GM12864 (cell line): Measurements from ENCODE around the gene CPXM2.

Experiments
- DNase-seq: peaks from one replicate; pipeline ENCODE4 v3.0.0-alpha.2; 2011; ENCODE audit warnings: low read depth
- H3K4me3 ChIP-seq: 2 replicates; pipeline ENCODE4 v1.5.1; 2011; ENCODE audit warnings: mild to moderate bottlenecking, low read depth, low read length, control low read depth
- CTCF ChIP-seq: IDR thresholded peaks from 2 replicates; pipeline ENCODE4 v1.5.1; 2011; ENCODE audit warnings: low read depth, mild to moderate bottlenecking, moderate library complexity, low read length, control low read depth, inconsistent platforms; ENCODE audit errors: missing control alignments

Gene CPXM2

GRCh38 chr10:123860856-123861255 lies 30.8 kb downstream of the CPXM2 start:
- H3K4me3 ChIP-seq = no peak overlapping the region
- TF ChIP-seq CTCF = no peak
- no peak for DNase-seq

- H3K4me3 ChIP-seq = no peak overlapping the region
- no peak for TF ChIP-seq CTCF
- DNase-seq = no peak
Measured at GRCh38 chr10:123860209-123860608, 31.4 kb downstream of the CPXM2 start.

- no peak overlapping the region for H3K4me3 ChIP-seq
- no peak for DNase-seq
- no peak for TF ChIP-seq CTCF
Measured at GRCh38 chr10:123859653-123860050, 32.0 kb downstream of the CPXM2 start.

GRCh38 chr10:123858907-123859652 lies 32.5 kb downstream of the CPXM2 start:
- no peak overlapping the region for H3K4me3 ChIP-seq
- no peak for DNase-seq
- no peak for TF ChIP-seq CTCF

- no peak for TF ChIP-seq CTCF
- no peak for DNase-seq
- H3K4me3 ChIP-seq = no peak overlapping the region
Measured at GRCh38 chr10:123858077-123858681, 33.4 kb downstream of the CPXM2 start.

GRCh38 chr10:123857616-123858015 lies 34.0 kb downstream of the CPXM2 start:
- no peak for DNase-seq
- TF ChIP-seq CTCF = no peak
- no peak overlapping the region for H3K4me3 ChIP-seq
